HG02885 (cell line): ENCODE results near the gene SLC16A10.

Source experiments
- ATAC-seq: cut with Tn5 transposase; IDR thresholded peaks from one replicate; pipeline ENCODE4 v1.9.1; 2021; ENCODE audit warnings: mild to moderate bottlenecking; ENCODE audit not compliant: unreplicated experiment, poor library complexity

Gene SLC16A10

GRCh38 chr6:111280445-111280955 is 193.2 kb downstream of the SLC16A10 start:
- ATAC-seq, result no peak
